Transverse colon (tissue), 4 donors: ENCODE measurements around the gene ALDH4A1. TPM values are rescaled to one million over a fixed set of nuclear protein-coding genes. Genes with fewer than 3 reads are reported as not detected.

Source experiments
- DNase-seq: peaks from one replicate; pipeline ENCODE4 v3.0.0-alpha.2; 2019
- H3K27ac ChIP-seq, 4 donors: fragments of 200-600 bp; sonication (generic); 2 replicates each; pipeline ENCODE4 v1.5.1; 2016 to 2018; ENCODE audit warnings: inconsistent platforms in 4 of 4
- H3K27me3 ChIP-seq: fragments of 200-600 bp; sonication (generic); 2 replicates; pipeline ENCODE4 v1.5.1; 2017; ENCODE audit warnings: inconsistent platforms
- H3K36me3 ChIP-seq, 4 donors: fragments of 200-600 bp; sonication (generic); 2 replicates each; pipeline ENCODE4 v1.5.1; 2017 to 2019; ENCODE audit warnings: inconsistent platforms in 4 of 4
- H3K4me1 ChIP-seq, 4 donors: fragments of 200-600 bp; sonication (generic); 2 replicates each; pipeline ENCODE4 v1.5.1; 2017 to 2020; ENCODE audit warnings: inconsistent platforms in 4 of 4
- H3K4me3 ChIP-seq, 4 donors: fragments of 200-600 bp; sonication (generic); 1 replicate in 1 of 4; 2 replicates in 3 of 4; pipeline versions ENCODE4 v1.5.1 to v1.6.1; 2017 to 2019; ENCODE audit warnings: inconsistent platforms in 4 of 4
- H3K9me3 ChIP-seq, 2 donors: fragments of 200-600 bp; sonication (generic); 2 replicates each; pipeline ENCODE4 v1.5.1; 2017 to 2019; ENCODE audit warnings: inconsistent platforms in 2 of 2
- EP300 ChIP-seq: sonication (generic); formaldehyde crosslinking; IDR thresholded peaks from one replicate; pipeline ENCODE4 v1.6.1; 2017; ENCODE audit warnings: antibody characterized with exemption, low read depth
- POLR2A ChIP-seq: fragments of 450-650 bp; IDR thresholded peaks from one replicate; pipeline ENCODE4 v1.6.1; 2016; ENCODE audit warnings: antibody characterized with exemption, mild to moderate bottlenecking, moderate library complexity
- POLR2AphosphoS5 ChIP-seq, 3 donors: sonication (generic); formaldehyde crosslinking; IDR thresholded peaks; one replicate each; pipeline ENCODE4 v1.6.1; 2016; ENCODE audit warnings: antibody characterized with exemption in 3 of 3
- WGBS, 2 donors: methylation state at CpG; one replicate each; pipeline ENCODE4 v1.1.5; 2018; ENCODE audit warnings: low coverage in 1 of 2; 5-methylcytosine and 5-hydroxymethylcytosine counted together
- in situ Hi-C, 4 donors: fragments of 200-750 bp; cut with MboI; loops; one replicate each; pipeline versions ENCODE4 v1.15.0 to v1.15.1; 2017; ENCODE audit warnings: low sequenced_read_pairs in 3 of 4, low pct_ligation_motif_present in 1 of 4, low pct_unique_long_range_greater_than_20kb in 1 of 4
- intact Hi-C: fragments of 100-400 bp; cut with DNase I; formaldehyde crosslinking; loops from one replicate; pipeline ENCODE4 v1.15.1; 2023; ENCODE audit warnings: low total_unique reads
- total RNA-seq, 4 donors: library from RNA; depleted of rRNA; stranded (reverse); fragments of >200 nt; gene quantifications; one replicate each; pipeline ENCODE4 v1.1.0, GENCODE V29; 2016
- TF ChIP-seq, protein P1 (sequence below), 5 experiments: fragments of 200-600 bp in 3 of 5; fragments of 450-650 bp in 2 of 5; sonication (generic) in 3 of 5; IDR thresholded peaks; 1 replicate in 2 of 5; 2 replicates in 3 of 5; pipeline ENCODE4 v1.5.1; 2016 to 2017; ENCODE audit warnings: antibody characterized with exemption in 5 of 5, inconsistent platforms in 3 of 5, mild to moderate bottlenecking in 2 of 5, moderate library complexity in 1 of 5

Gene ALDH4A1
- total RNA-seq, 4 donors from 2014 or later: 3.8 to 6.0 (median 4.8) TPM

DNA sequence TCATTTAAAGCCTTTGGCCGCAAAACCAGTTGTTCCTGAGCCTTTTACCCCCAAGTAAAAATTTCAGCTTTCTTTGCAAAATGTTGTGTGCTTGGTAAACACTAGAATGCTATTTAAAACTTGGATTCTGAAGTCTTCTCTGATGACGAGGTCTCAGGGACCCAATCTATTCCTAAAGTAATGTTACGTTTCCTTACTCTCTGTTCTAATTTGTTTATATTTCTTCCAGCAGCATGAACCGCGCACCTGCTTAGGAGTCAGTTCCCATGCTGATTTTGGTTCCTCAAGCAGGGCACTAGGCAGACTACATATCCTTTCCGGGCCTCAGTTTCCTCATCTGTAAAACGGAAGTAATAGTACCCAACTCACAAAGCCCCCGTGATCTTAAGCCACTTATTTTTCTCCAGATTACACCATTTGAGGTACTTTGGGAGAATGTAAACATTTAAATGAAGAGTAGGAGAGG is 969 bp upstream of the ALDH4A1 start:
- Histone ChIP-seq H3K4me1 (peaks cover 9 to 28% (median 23%) of the 10 kb centered on the region in 4 donors), H3K36me3 (no peaks in the 10 kb centered on the region), H3K9me3 (no peaks in the 10 kb centered on the region), H3K27ac (peak overlapping the region; percentile 86 to 93 (median 91)), H3K4me3 (peak overlapping the region; percentile 18 to 86 (median 66)), H3K27me3 (no peaks in the 10 kb centered on the region)
- TF ChIP-seq POLR2AphosphoS5 (IDR thresholded peaks at IDR 0.05) (no peak), POLR2A (no peak), EP300 (no peak)
- TF ChIP-seq, protein P1, sequence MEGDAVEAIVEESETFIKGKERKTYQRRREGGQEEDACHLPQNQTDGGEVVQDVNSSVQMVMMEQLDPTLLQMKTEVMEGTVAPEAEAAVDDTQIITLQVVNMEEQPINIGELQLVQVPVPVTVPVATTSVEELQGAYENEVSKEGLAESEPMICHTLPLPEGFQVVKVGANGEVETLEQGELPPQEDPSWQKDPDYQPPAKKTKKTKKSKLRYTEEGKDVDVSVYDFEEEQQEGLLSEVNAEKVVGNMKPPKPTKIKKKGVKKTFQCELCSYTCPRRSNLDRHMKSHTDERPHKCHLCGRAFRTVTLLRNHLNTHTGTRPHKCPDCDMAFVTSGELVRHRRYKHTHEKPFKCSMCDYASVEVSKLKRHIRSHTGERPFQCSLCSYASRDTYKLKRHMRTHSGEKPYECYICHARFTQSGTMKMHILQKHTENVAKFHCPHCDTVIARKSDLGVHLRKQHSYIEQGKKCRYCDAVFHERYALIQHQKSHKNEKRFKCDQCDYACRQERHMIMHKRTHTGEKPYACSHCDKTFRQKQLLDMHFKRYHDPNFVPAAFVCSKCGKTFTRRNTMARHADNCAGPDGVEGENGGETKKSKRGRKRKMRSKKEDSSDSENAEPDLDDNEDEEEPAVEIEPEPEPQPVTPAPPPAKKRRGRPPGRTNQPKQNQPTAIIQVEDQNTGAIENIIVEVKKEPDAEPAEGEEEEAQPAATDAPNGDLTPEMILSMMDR (IDR thresholded peaks at IDR 0.05): no peak
- WGBS, 2 donors: 29 to 30% methylated on average over 6 to 8 of the region's 8 CpGs
- in situ Hi-C loops (loop anchor here (10.0 to 25.0 kb wide), 2 partner anchors 191 to 334 kb away; no protein-coding TSS in a partner anchor), intact Hi-C loops (no loop called here)
- DNase-seq: no peak

DNA sequence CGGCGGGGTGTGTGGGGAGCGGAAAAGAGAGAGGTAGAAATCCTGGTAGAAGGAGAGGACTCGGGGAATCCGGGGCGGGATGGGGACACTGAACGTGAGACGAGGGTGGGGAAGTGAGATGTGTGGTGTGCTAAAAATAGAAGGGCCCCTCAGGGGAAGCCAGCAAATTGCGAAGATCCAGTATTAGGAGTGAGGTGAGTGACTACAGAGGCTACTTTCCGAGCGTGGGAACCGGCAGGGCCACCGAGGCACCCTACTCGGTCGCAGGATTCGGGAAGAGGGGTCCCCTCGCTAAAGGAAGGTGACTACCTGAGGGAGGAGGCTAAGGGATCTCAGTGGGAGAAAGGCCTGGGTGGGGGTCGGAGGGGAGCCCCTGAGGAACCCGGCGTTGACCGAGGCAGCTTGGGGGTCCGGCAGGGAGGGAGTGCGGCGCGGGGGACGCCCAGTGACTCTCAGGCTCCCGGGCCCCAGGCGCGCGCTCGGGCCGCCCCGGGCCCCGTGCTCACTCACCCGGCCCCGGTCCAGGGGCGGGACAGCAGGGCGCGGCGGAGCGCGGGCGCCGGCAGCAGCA is 318 bp downstream of the ALDH4A1 start:
- 1% methylated on average over 28 of the region's 44 CpGs; no CpG with 5 or more reads in 1 of the 2 donors for WGBS, 2 donors

DNA sequence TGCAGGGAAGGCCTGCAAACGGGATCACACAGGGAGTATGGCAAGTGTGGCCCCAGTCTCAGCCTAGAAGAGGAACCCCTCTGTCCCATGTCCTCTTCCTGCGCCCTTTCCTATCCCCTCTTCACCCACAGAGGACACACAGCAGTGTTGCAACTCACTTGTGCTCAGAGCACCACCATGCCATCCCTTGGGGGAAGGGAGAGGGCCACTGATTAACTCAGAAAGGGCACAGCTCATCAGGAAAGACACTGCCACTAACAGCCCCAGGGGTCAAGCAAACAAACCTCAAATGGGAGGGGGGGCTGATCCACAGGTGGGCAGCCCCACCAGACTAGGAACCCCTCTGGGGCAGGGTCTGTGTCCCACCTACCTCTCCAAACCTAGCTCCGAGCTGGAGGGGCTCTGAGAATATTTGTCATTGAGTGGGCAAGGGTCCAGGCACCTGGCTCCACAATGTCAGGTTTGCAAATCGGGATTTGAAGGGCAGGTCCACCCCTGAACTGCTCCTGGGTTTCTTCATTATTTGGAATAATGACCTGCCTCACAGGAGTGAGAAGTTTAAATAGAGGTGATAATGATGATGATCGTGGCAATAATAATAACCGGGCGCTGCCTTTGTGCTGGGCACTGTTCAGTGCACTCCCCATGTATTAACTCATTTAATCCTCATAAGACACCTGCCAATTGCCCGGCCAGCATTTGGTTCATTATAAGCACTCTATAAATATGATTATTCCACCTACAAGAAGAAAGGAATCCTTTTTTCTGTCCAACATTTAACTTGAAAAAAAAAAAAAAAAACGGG is 1.0 kb downstream of the ALDH4A1 start:
- in situ Hi-C loops (loop anchor here (10.0 to 25.0 kb wide), 2 partner anchors 193 to 336 kb away; no protein-coding TSS in a partner anchor), intact Hi-C loops (no loop called here)
- H3K4me1 ChIP-seq: peaks cover 6 to 19% (median 14%) of the 10 kb centered on the region in 4 donors
- H3K27ac ChIP-seq: peak overlapping the region in 1 of 4 donors; percentile 92
- no peaks in the 10 kb centered on the region for H3K36me3 ChIP-seq
- H3K27me3 ChIP-seq: no peaks in the 10 kb centered on the region
- WGBS, 2 donors: 20 to 51% methylated on average over 1 to 9 of the region's 9 CpGs
- peak overlapping the region in 3 of 4 donors; percentile 63 to 86 (median 68) for H3K4me3 ChIP-seq
- TF ChIP-seq POLR2AphosphoS5 (IDR thresholded peaks at IDR 0.05) (no peak), EP300 (no peak), POLR2A (no peak)
- TF ChIP-seq, protein P1 (IDR thresholded peaks at IDR 0.05): no peak
- H3K9me3 ChIP-seq: no peaks in the 10 kb centered on the region
- DNase-seq: no peak

More for the DNA sequence above, 318 bp downstream of the ALDH4A1 start:
- H3K4me3 ChIP-seq: peak overlapping the region; percentile 49 to 86 (median 66)
- DNase-seq: no peak
- no peak for TF ChIP-seq POLR2A
- no peak for TF ChIP-seq POLR2AphosphoS5 (IDR thresholded peaks at IDR 0.05)
- TF ChIP-seq, protein P1 (IDR thresholded peaks at IDR 0.05): no peak
- TF ChIP-seq EP300: no peak
- H3K27ac ChIP-seq: peak overlapping the region; percentile 86 to 93 (median 91)
- intact Hi-C loops: no loop called here
- peaks cover 6 to 24% (median 15%) of the 10 kb centered on the region in 4 donors for H3K4me1 ChIP-seq
- no peaks in the 10 kb centered on the region for H3K9me3 ChIP-seq
- H3K36me3 ChIP-seq: no peaks in the 10 kb centered on the region
- in situ Hi-C loops: loop anchor here (10.0 to 25.0 kb wide), 2 partner anchors 193 to 335 kb away; no protein-coding TSS in a partner anchor
- H3K27me3 ChIP-seq: no peaks in the 10 kb centered on the region

DNA sequence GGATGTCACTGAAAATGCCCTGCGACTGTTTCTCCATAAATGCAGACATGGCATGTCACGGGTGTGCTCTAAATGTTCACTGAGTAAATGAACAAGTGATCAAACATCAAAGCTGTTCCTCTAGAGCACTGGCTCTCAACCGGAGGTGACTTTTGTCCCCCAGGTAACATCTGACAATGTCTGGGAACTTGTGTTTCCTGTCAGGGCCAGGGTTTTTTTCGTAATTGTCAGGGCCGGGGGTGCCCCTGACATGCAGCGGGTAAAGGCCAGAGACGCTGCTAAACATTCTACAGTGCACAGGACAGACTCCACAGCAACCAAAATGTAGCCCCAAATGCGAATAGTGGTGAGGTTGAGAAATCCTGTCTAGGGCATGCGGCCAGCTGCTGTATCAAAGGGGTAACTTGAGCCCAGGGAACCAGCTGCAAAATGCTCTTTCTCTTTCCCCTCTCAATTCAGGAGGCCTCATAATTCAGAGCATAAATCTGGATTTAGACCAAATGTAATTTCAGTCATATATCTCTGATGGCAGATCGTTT is 2.0 kb downstream of the ALDH4A1 start:
- WGBS, 2 donors: 57 to 80% methylated on average over 5 to 10 of the region's 10 CpGs
- DNase-seq: no peak
- in situ Hi-C loops: loop anchor here (10.0 to 25.0 kb wide), 2 partner anchors 194 to 337 kb away; no protein-coding TSS in a partner anchor
- intact Hi-C loops: no loop called here
- no peak for TF ChIP-seq POLR2AphosphoS5 (IDR thresholded peaks at IDR 0.05)
- no peak overlapping the region for H3K27ac ChIP-seq
- H3K36me3 ChIP-seq: no peaks in the 10 kb centered on the region
- H3K4me3 ChIP-seq: no peak overlapping the region
- no peaks in the 10 kb centered on the region for H3K9me3 ChIP-seq
- H3K4me1 ChIP-seq: peaks cover 6 to 19% (median 14%) of the 10 kb centered on the region in 4 donors
- H3K27me3 ChIP-seq: no peaks in the 10 kb centered on the region
